ENCODE data around the gene CD74.
"Not testable (repeated sequence)": the region's sequence is repeated elsewhere in the genome, so short reads cannot be mapped to it uniquely, and the experiment has no call there.

The CD74 gene

GRCh38 chr5:150441813-150442698, 29.3 kb upstream of the CD74 start:
- no peak for DNase-seq

GRCh38 chr5:150440948-150441812, 28.5 kb upstream of the CD74 start:
- no peak for DNase-seq

GRCh38 chr5:150438873-150439546, 26.3 kb upstream of the CD74 start:
- no peak for DNase-seq

- peak; percentile 88 for DNase-seq
These were observed 23.5 kb upstream of the CD74 start for GRCh38 chr5:150436141-150436680.

- DNase-seq, result no peak
These were observed 21.8 kb upstream of the CD74 start for GRCh38 chr5:150434464-150434863.

GRCh38 chr5:150431574-150431973, 18.9 kb upstream of the CD74 start:
- DNase-seq, result no peak

- no peak for DNase-seq
These were observed 18.3 kb upstream of the CD74 start for GRCh38 chr5:150431048-150431447.

GRCh38 chr5:150429410-150429873, 16.7 kb upstream of the CD74 start:
- peak; percentile 34 for DNase-seq

- DNase-seq, result no peak
These were observed 16.3 kb upstream of the CD74 start for GRCh38 chr5:150428978-150429377.

GRCh38 chr5:150428106-150428876, 15.6 kb upstream of the CD74 start:
- no peak for DNase-seq

GRCh38 chr5:150426165-150426564, 13.5 kb upstream of the CD74 start:
- not testable (repeated sequence) for DNase-seq

GRCh38 chr5:150422758-150423157, 10.0 kb upstream of the CD74 start:
- DNase-seq, result no peak

- no peak for DNase-seq
These were observed 9.4 kb upstream of the CD74 start for GRCh38 chr5:150422075-150422474.

- DNase-seq, result peak; percentile 29
These were observed 7.0 kb upstream of the CD74 start for GRCh38 chr5:150419630-150420270.

GRCh38 chr5:150413902-150414790, 1.4 kb upstream of the CD74 start:
- DNase-seq, result not testable (repeated sequence)

GRCh38 chr5:150413176-150413901, 629 bp upstream of the CD74 start:
- no peak for DNase-seq

- DNase-seq, result peak; percentile 54
These were observed 1.3 kb downstream of the CD74 start for GRCh38 chr5:150411245-150411979.

GRCh38 chr5:150410524-150411244, 2.0 kb downstream of the CD74 start:
- DNase-seq, result peak; percentile 84

Measured in RPMI8226 (cell line).